ENCODE results near the gene DMD. TPM values are rescaled to one million over a fixed set of nuclear protein-coding genes. Genes with fewer than 3 reads are reported as not detected.
"Not testable (repeated sequence)": the region's sequence is repeated elsewhere in the genome, so short reads cannot be mapped to it uniquely, and the experiment has no call there.

The DMD gene
- polyA plus RNA-seq, 1 donor from 2014 or later: 21.6 TPM

- Histone ChIP-seq H3K4me3 (ENCODE audit: low read length) (no peak overlapping the region), H3F3A (ENCODE audit: insufficient read depth, low read length, poor library complexity, severe bottlenecking) (no peaks in the 10 kb centered on the region), H3K79me2 (replicated peaks; ENCODE audit: insufficient read depth, low read length) (no peaks in the 10 kb centered on the region), H2AFZ (ENCODE audit: low read depth, low read length) (no peak overlapping the region), H3K36me3 (ENCODE audit: insufficient read depth, low read length) (no peaks in the 10 kb centered on the region), H3K27me3 (ENCODE audit: insufficient read depth, low read depth, low read length) (no peaks in the 10 kb centered on the region), H3K27ac (ENCODE audit: low read length) (no peak overlapping the region), H3K9me3 (ENCODE audit: low read length) (no peaks in the 10 kb centered on the region), H4K20me1 (ENCODE audit: insufficient read depth) (no peaks in the 10 kb centered on the region), H3K4me2 (ENCODE audit: low read length) (no peak overlapping the region), H3K9me2 (ENCODE audit: insufficient read depth, low read length) (no peaks in the 10 kb centered on the region), H3K9ac (ENCODE audit: low read length) (no peak overlapping the region)
- TF ChIP-seq CTCF (IDR thresholded peaks at IDR 0.05; ENCODE audit: poor library complexity, severe bottlenecking) (no peak), TAF1 (IDR thresholded peaks at IDR 0.05; ENCODE audit: low read depth) (no peak), EZH2 (IDR thresholded peaks at IDR 0.05; ENCODE audit: borderline replicate concordance, insufficient read depth, low read length, poor library complexity, severe bottlenecking) (no peak), POLR2AphosphoS5 (IDR thresholded peaks at IDR 0.05) (no peak), SMC3 (conservative IDR thresholded peaks at IDR 0.05; ENCODE audit: poor library complexity) (no peak), REST (IDR thresholded peaks at IDR 0.05; ENCODE audit: borderline replicate concordance) (no peak), MXI1 (conservative IDR thresholded peaks at IDR 0.05; ENCODE audit: poor library complexity, severe bottlenecking) (no peak), EP300 (conservative IDR thresholded peaks at IDR 0.05; ENCODE audit: poor library complexity, severe bottlenecking) (no peak), RAD21 (conservative IDR thresholded peaks at IDR 0.05) (no peak)
Observed at GRCh38 chrX:33188286-33188685, 23.1 kb downstream of the DMD start.

GRCh38 chrX:33184803-33185202, 26.5 kb downstream of the DMD start:
- H3K9me3 ChIP-seq (ENCODE audit: low read length); H3K27ac ChIP-seq (ENCODE audit: low read length); H4K20me1 ChIP-seq (ENCODE audit: insufficient read depth); H3K9ac ChIP-seq (ENCODE audit: low read length); H3K79me2 ChIP-seq (replicated peaks; ENCODE audit: insufficient read depth, low read length); H3K36me3 ChIP-seq (ENCODE audit: insufficient read depth, low read length); H3K4me3 ChIP-seq (ENCODE audit: low read length); H2AFZ ChIP-seq (ENCODE audit: low read depth, low read length); H3K9me2 ChIP-seq (ENCODE audit: insufficient read depth, low read length); H3K4me2 ChIP-seq (ENCODE audit: low read length); H3K27me3 ChIP-seq (ENCODE audit: insufficient read depth, low read depth, low read length); H3F3A ChIP-seq (ENCODE audit: insufficient read depth, low read length, poor library complexity, severe bottlenecking): not testable (repeated sequence)

GRCh38 chrX:33183361-33183760, 28.0 kb downstream of the DMD start:
- TF ChIP-seq EZH2 (IDR thresholded peaks at IDR 0.05; ENCODE audit: borderline replicate concordance, insufficient read depth, low read length, poor library complexity, severe bottlenecking): no peak
- TF ChIP-seq POLR2AphosphoS5 (IDR thresholded peaks at IDR 0.05): no peak
- TF ChIP-seq TAF1 (IDR thresholded peaks at IDR 0.05; ENCODE audit: low read depth): no peak
- TF ChIP-seq RAD21 (conservative IDR thresholded peaks at IDR 0.05): no peak
- no peak overlapping the region for H3K27ac ChIP-seq (ENCODE audit: low read length)
- H3K36me3 ChIP-seq (ENCODE audit: insufficient read depth, low read length): no peaks in the 10 kb centered on the region
- no peak overlapping the region for H3K4me3 ChIP-seq (ENCODE audit: low read length)
- no peak overlapping the region for H3K9ac ChIP-seq (ENCODE audit: low read length)
- H3K27me3 ChIP-seq (ENCODE audit: insufficient read depth, low read depth, low read length): no peaks in the 10 kb centered on the region
- H3K9me2 ChIP-seq (ENCODE audit: insufficient read depth, low read length): no peaks in the 10 kb centered on the region
- H2AFZ ChIP-seq (ENCODE audit: low read depth, low read length): no peak overlapping the region
- H3K79me2 ChIP-seq (replicated peaks; ENCODE audit: insufficient read depth, low read length): no peaks in the 10 kb centered on the region
- no peaks in the 10 kb centered on the region for H3F3A ChIP-seq (ENCODE audit: insufficient read depth, low read length, poor library complexity, severe bottlenecking)
- no peaks in the 10 kb centered on the region for H4K20me1 ChIP-seq (ENCODE audit: insufficient read depth)
- no peak overlapping the region for H3K4me2 ChIP-seq (ENCODE audit: low read length)
- no peaks in the 10 kb centered on the region for H3K9me3 ChIP-seq (ENCODE audit: low read length)
